Measurements from ENCODE around the gene MUC5AC.

GRCh38 chr11:1134848-1135445 lies 22.8 kb upstream of the MUC5AC start:
- TF ChIP-seq EZH2phosphoT487 (IDR thresholded peaks at IDR 0.05; ENCODE audit: low read depth) (no peak), CTCF (IDR thresholded peaks at IDR 0.05; ENCODE audit: low read depth, low read length) (no peak)
